Activated naive CD4-positive, alpha-beta T cell treated with anti-CD3 and anti-CD28 coated beads, Interleukin-2, amount 50 U/mL, for 72 hours (primary cell): ENCODE measurements around the gene FNDC11. TPM values are rescaled to one million over a fixed set of nuclear protein-coding genes. Genes with fewer than 3 reads are reported as not detected.
A peak's percentile ranks its signal among the peaks of the same experiment; 100 is the strongest.

ENCODE experiments used
- ATAC-seq, 2 donors: fragments of 150-1000 bp; cut with Tn5 transposase; 2 replicates each; pipeline ENCODE4 v1.10.0; 2021; ENCODE audit warnings: mild to moderate bottlenecking in 2 of 2, moderate library complexity in 2 of 2
- DNase-seq, 2 donors: peaks; one replicate each; pipeline ENCODE4 v3.0.0; 2021 to 2022; ENCODE audit warnings: low spot score in 2 of 2
- H3K27ac Mint-ChIP-seq, 2 donors: one replicate each; pipeline ENCODE4 v1.8.0; 2022; ENCODE audit warnings: mild to moderate bottlenecking in 2 of 2, mixed read lengths in 2 of 2
- H3K36me3 Mint-ChIP-seq, 2 donors: one replicate each; pipeline ENCODE4 v1.8.0; 2022; ENCODE audit warnings: mixed read lengths in 2 of 2
- H3K9me3 Mint-ChIP-seq, 2 donors: one replicate each; pipeline ENCODE4 v1.8.0; 2022; ENCODE audit warnings: mixed read lengths in 2 of 2
- total RNA-seq, 2 donors: library from RNA; stranded (reverse); gene quantifications; one replicate each; pipeline ENCODE4 v1.2.3, GENCODE V29; 2022

Gene FNDC11
- total RNA-seq, 2 donors from 2014 or later: 0.10 TPM; not detected in 1

- ATAC-seq (no peak), DNase-seq (no peak)
- Mint-ChIP-seq H3K9me3 (no peaks in the 10 kb centered on the region), H3K27ac (no peak overlapping the region), H3K36me3 (no peaks in the 10 kb centered on the region)
Observed at GRCh38 chr20:63544241-63544957, 9.6 kb upstream of the FNDC11 start.

- Mint-ChIP-seq H3K27ac (no peak overlapping the region), H3K36me3 (no peaks in the 10 kb centered on the region), H3K9me3 (no peaks in the 10 kb centered on the region)
- ATAC-seq (no peak), DNase-seq (no peak)
Observed at GRCh38 chr20:63544958-63545516, 8.9 kb upstream of the FNDC11 start.

- Mint-ChIP-seq H3K36me3 (no peaks in the 10 kb centered on the region), H3K9me3 (no peaks in the 10 kb centered on the region), H3K27ac (no peak overlapping the region)
- no peak for DNase-seq
- ATAC-seq: no peak
Observed at GRCh38 chr20:63545814-63546213, 8.1 kb upstream of the FNDC11 start.

- Mint-ChIP-seq H3K27ac (no peak overlapping the region), H3K36me3 (no peaks in the 10 kb centered on the region), H3K9me3 (no peaks in the 10 kb centered on the region)
- DNase-seq (no peak), ATAC-seq (no peak)
Observed at GRCh38 chr20:63546256-63546955, 7.6 kb upstream of the FNDC11 start.

- Mint-ChIP-seq H3K36me3 (no peaks in the 10 kb centered on the region), H3K27ac (no peak overlapping the region), H3K9me3 (no peaks in the 10 kb centered on the region)
- DNase-seq: no peak
- no peak for ATAC-seq
Observed at GRCh38 chr20:63546956-63547724, 6.8 kb upstream of the FNDC11 start.

GRCh38 chr20:63547725-63548480 lies 6.1 kb upstream of the FNDC11 start, which contains the start of gene SRMS:
TSS of gene SRMS (minus strand) at chr20:63547749. CDS start at chr20:63547463, 286 bp downstream.
- Mint-ChIP-seq H3K36me3 (no peaks in the 10 kb centered on the region), H3K9me3 (no peaks in the 10 kb centered on the region), H3K27ac (no peak within 1 kb of the TSS)
- ATAC-seq: no peak
- DNase-seq: no peak

- H3K27ac Mint-ChIP-seq: no peak overlapping the region
Observed at GRCh38 chr20:63548542-63548941, 5.4 kb upstream of the FNDC11 start.

GRCh38 chr20:63549019-63549418 lies 4.9 kb upstream of the FNDC11 start:
- no peaks in the 10 kb centered on the region for H3K9me3 Mint-ChIP-seq
- no peak for ATAC-seq
- no peaks in the 10 kb centered on the region for H3K36me3 Mint-ChIP-seq
- no peak for DNase-seq
- no peak overlapping the region for H3K27ac Mint-ChIP-seq

More at GRCh38 chr20:63548542-63548941, 5.4 kb upstream of the FNDC11 start:
- Mint-ChIP-seq H3K36me3 (no peaks in the 10 kb centered on the region), H3K9me3 (no peaks in the 10 kb centered on the region)
- ATAC-seq (no peak), DNase-seq (no peak)

- Mint-ChIP-seq H3K36me3 (no peaks in the 10 kb centered on the region), H3K9me3 (no peaks in the 10 kb centered on the region), H3K27ac (no peak overlapping the region)
- ATAC-seq: no peak
- no peak for DNase-seq
Observed at GRCh38 chr20:63549679-63550282, 4.2 kb upstream of the FNDC11 start.

GRCh38 chr20:63551068-63551467 lies 2.9 kb upstream of the FNDC11 start:
- Mint-ChIP-seq H3K27ac (no peak overlapping the region), H3K9me3 (no peaks in the 10 kb centered on the region), H3K36me3 (no peaks in the 10 kb centered on the region)
- no peak for DNase-seq
- no peak for ATAC-seq

GRCh38 chr20:63552481-63553249 lies 1.3 kb upstream of the FNDC11 start:
- H3K36me3 Mint-ChIP-seq: no peaks in the 10 kb centered on the region
- ATAC-seq (peak; percentile 14 to 36), DNase-seq (no peak)
- H3K9me3 Mint-ChIP-seq: no peaks in the 10 kb centered on the region
- peak overlapping the region in 1 of 2 donors; percentile 72 for H3K27ac Mint-ChIP-seq

GRCh38 chr20:63553251-63553932 lies 567 bp upstream of the FNDC11 start:
- Mint-ChIP-seq H3K27ac (peak overlapping the region in 1 of 2 donors; percentile 72), H3K9me3 (no peaks in the 10 kb centered on the region), H3K36me3 (no peaks in the 10 kb centered on the region)
- DNase-seq (peak in 1 of 2 donors; percentile 83), ATAC-seq (peak; percentile 43 to 78)

GRCh38 chr20:63554361-63555278 lies 661 bp downstream of the FNDC11 start:
- no peak for ATAC-seq
- Mint-ChIP-seq H3K9me3 (no peaks in the 10 kb centered on the region), H3K27ac (no peak overlapping the region), H3K36me3 (no peaks in the 10 kb centered on the region)
- no peak for DNase-seq
